ENCODE results near the gene ZNF425.
"Not testable (repeated sequence)": the region's sequence is repeated elsewhere in the genome, so short reads cannot be mapped to it uniquely, and the experiment has no call there.

DNA sequence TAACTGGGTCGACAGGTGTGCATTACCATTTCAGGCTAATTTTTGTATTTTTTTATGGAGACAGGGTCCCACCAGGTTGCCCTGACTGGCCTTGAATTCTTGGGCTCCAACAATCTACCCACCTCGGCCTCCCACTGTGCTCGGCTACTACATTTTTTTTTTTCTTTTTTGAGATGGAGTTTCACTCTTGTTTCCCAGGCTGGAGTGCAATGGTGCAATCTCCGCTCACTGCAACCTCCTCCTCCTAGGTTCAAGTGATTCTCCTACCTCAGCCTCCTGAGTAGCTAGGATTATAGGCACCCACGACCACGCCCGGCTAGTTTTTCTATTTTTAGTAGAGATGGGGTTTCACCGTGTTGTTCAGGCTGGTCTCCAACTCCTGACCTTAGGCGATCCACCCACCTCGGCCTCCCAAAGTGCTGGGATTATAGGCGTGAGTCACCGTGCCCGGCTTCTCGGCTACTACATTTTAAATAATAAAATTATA lies 18.4 kb upstream of the ZNF425 start:
- not testable (repeated sequence) for TF ChIP-seq TARDBP (IDR thresholded peaks at IDR 0.05); ARNT (IDR thresholded peaks at IDR 0.05); FOS (IDR thresholded peaks at IDR 0.05; ENCODE audit: extremely low read depth, insufficient read length); NCOA6 (IDR thresholded peaks at IDR 0.05); ZNF717 (CRISPR knock-in tag; IDR thresholded peaks at IDR 0.05)
- TF ChIP-seq, protein P1, sequence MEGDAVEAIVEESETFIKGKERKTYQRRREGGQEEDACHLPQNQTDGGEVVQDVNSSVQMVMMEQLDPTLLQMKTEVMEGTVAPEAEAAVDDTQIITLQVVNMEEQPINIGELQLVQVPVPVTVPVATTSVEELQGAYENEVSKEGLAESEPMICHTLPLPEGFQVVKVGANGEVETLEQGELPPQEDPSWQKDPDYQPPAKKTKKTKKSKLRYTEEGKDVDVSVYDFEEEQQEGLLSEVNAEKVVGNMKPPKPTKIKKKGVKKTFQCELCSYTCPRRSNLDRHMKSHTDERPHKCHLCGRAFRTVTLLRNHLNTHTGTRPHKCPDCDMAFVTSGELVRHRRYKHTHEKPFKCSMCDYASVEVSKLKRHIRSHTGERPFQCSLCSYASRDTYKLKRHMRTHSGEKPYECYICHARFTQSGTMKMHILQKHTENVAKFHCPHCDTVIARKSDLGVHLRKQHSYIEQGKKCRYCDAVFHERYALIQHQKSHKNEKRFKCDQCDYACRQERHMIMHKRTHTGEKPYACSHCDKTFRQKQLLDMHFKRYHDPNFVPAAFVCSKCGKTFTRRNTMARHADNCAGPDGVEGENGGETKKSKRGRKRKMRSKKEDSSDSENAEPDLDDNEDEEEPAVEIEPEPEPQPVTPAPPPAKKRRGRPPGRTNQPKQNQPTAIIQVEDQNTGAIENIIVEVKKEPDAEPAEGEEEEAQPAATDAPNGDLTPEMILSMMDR (IDR thresholded peaks at IDR 0.05 in 2 of 3, conservative IDR thresholded peaks at IDR 0.05 in 1 of 3; ENCODE audit: insufficient read depth in 2 of 3, low read depth in 1 of 3, low read length in 3 of 3): not testable (repeated sequence)
- TF ChIP-seq, protein P2, sequence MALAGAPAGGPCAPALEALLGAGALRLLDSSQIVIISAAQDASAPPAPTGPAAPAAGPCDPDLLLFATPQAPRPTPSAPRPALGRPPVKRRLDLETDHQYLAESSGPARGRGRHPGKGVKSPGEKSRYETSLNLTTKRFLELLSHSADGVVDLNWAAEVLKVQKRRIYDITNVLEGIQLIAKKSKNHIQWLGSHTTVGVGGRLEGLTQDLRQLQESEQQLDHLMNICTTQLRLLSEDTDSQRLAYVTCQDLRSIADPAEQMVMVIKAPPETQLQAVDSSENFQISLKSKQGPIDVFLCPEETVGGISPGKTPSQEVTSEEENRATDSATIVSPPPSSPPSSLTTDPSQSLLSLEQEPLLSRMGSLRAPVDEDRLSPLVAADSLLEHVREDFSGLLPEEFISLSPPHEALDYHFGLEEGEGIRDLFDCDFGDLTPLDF (CRISPR knock-in tag; IDR thresholded peaks at IDR 0.05): not testable (repeated sequence)
- TF ChIP-seq, protein P3, sequence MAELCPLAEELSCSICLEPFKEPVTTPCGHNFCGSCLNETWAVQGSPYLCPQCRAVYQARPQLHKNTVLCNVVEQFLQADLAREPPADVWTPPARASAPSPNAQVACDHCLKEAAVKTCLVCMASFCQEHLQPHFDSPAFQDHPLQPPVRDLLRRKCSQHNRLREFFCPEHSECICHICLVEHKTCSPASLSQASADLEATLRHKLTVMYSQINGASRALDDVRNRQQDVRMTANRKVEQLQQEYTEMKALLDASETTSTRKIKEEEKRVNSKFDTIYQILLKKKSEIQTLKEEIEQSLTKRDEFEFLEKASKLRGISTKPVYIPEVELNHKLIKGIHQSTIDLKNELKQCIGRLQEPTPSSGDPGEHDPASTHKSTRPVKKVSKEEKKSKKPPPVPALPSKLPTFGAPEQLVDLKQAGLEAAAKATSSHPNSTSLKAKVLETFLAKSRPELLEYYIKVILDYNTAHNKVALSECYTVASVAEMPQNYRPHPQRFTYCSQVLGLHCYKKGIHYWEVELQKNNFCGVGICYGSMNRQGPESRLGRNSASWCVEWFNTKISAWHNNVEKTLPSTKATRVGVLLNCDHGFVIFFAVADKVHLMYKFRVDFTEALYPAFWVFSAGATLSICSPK (IDR thresholded peaks at IDR 0.05; ENCODE audit: borderline replicate concordance): not testable (repeated sequence)
- TF ChIP-seq, protein P4, sequence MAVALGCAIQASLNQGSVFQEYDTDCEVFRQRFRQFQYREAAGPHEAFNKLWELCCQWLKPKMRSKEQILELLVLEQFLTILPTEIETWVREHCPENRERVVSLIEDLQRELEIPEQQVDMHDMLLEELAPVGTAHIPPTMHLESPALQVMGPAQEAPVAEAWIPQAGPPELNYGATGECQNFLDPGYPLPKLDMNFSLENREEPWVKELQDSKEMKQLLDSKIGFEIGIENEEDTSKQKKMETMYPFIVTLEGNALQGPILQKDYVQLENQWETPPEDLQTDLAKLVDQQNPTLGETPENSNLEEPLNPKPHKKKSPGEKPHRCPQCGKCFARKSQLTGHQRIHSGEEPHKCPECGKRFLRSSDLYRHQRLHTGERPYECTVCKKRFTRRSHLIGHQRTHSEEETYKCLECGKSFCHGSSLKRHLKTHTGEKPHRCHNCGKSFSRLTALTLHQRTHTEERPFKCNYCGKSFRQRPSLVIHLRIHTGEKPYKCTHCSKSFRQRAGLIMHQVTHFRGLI (CRISPR knock-in tag; IDR thresholded peaks at IDR 0.05): not testable (repeated sequence)

Measured in K562 (cell line).